Thyroid gland (tissue), 4 donors: ENCODE measurements around the gene IL21R.

Experiments
- CTCF ChIP-seq, 6 experiments: fragments of 200-600 bp in 3 of 6; fragments of 450-650 bp in 3 of 6; sonication (generic) in 3 of 6; IDR thresholded peaks; one replicate each; pipeline ENCODE4 v1.5.1; 2016 to 2019; ENCODE audit warnings: antibody characterized with exemption in 6 of 6, mild to moderate bottlenecking in 2 of 6, inconsistent platforms in 1 of 6, moderate library complexity in 1 of 6
- POLR2A ChIP-seq, 2 donors: fragments of 450-650 bp; IDR thresholded peaks; one replicate each; pipeline ENCODE4 v1.6.1; 2017; ENCODE audit warnings: antibody characterized with exemption in 2 of 2, mild to moderate bottlenecking in 2 of 2, moderate library complexity in 1 of 2

- no peak for TF ChIP-seq CTCF (IDR thresholded peaks at IDR 0.05)
- TF ChIP-seq POLR2A (IDR thresholded peaks at IDR 0.05) = no peak
These were observed 12.0 kb downstream of the IL21R start for GRCh38 chr16:27413956-27414355.
